Activated CD8-positive, alpha-beta memory T cell treated with anti-CD3 and anti-CD28 coated beads, Interleukin-2, amount 50 U/mL, for 24 hours (primary cell): ENCODE data around the gene KDM6A.
"Not testable (repeated sequence)": the region's sequence is repeated elsewhere in the genome, so short reads cannot be mapped to it uniquely, and the experiment has no call there.

Experiments used
- DNase-seq: peaks from one replicate; pipeline ENCODE4 v3.0.0-alpha.2; 2020; ENCODE audit errors: extremely low read depth

The KDM6A gene

DNA sequence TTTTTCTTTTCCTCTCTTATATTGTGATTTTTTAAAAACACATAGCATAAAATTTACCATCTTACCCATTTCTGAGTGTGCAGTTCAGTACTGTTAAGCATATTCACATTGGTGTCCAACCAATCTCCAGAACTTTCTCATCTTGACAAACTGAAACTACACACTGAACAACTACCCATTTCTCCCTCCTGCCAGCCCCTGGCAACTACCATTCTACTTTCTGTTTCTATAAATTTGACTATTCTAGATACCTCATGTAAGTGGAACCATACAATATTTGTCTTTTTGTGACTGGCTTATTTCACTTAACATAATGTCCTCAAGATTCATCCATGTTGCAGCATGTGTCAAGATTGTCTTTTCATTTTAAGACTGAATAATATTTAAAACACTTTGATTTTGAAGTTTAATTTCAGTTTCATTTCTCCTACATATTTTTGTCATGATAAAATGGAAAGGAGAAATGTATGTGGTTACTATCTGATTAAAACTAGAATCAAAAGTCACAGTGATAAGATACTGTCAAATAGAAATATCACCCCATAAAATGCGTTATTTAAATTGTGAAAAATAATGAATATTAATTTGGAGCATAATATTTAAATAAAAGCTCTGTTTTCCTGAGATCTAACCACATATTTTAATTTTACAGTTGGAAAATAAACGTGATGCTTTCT is 204.9 kb downstream of the KDM6A start:
- no peak for DNase-seq

- DNase-seq = no peak
These were observed 210.3 kb downstream of the KDM6A start for GRCh38 chrX:45083314-45083713.

DNA sequence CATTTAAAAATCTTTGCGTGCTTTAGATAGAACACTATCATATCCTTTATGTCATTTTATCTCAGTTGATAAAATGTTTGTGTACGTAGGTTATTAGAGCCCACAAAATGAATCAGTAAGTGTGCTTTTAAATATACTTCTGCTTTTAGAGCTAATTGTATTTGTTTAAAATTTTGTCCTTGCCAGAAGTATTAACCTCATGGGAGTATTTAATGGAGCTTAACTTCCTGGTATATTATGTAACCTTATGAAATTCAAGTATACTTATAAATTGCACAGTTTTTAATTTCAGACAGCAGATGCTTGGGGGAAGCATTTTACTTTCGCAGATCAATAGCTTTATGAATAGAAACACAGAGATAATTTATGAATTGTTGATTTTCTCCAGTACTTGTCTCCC is 237.5 kb downstream of the KDM6A start:
- no peak for DNase-seq

- DNase-seq = no peak
These were observed 253.2 kb downstream of the KDM6A start for GRCh38 chrX:45126158-45126557.

DNA sequence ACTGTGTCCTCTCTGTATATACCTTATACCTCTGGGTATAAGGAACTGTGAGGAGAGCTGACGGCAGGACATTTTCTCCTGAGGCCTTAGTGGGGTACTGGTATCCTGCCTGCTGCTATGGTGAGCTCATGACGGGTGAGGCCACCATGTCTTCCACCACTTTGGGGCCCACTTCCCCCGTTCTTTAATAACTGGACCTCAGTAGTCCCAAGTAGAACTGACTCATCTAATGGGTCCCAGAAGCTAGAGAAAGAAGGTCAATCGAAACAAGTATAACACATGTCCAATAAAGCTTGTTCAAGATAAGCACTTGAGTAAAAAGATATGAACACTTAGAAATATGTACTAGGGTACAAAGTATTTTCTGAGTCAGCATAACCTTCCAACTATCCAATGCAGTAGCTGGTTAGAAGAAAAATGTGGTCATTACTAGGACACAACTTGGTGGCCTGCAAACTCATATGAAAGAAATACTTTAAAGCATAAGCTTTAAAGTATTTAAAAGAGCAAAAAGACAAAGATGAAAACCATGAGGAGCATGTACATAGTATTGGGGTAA is 256.0 kb downstream of the KDM6A start:
- no peak for DNase-seq

DNA sequence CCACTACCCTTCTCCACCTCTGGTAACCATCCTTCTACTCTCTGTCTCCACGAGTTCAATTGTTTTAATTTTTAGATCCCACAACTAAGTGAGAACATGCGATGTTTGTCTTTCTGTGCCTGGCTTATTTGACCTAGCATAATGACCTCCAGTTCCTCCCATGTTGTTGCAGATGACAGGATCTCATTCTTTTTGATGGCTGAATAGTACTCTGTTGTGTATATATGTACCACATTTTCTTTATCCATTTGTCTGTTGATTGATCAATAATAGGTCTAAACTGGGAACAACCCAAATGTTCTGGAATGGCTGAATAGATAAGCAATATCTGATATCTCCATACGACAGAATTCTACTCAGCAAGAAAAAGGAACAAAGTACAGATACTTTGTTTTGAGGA is 260.5 kb downstream of the KDM6A start:
- DNase-seq = no peak

- DNase-seq = no peak
These were observed 261.3 kb downstream of the KDM6A start for GRCh38 chrX:45134315-45134731.

- DNase-seq = no peak
These were observed 261.8 kb downstream of the KDM6A start for GRCh38 chrX:45134775-45135174.

DNA sequence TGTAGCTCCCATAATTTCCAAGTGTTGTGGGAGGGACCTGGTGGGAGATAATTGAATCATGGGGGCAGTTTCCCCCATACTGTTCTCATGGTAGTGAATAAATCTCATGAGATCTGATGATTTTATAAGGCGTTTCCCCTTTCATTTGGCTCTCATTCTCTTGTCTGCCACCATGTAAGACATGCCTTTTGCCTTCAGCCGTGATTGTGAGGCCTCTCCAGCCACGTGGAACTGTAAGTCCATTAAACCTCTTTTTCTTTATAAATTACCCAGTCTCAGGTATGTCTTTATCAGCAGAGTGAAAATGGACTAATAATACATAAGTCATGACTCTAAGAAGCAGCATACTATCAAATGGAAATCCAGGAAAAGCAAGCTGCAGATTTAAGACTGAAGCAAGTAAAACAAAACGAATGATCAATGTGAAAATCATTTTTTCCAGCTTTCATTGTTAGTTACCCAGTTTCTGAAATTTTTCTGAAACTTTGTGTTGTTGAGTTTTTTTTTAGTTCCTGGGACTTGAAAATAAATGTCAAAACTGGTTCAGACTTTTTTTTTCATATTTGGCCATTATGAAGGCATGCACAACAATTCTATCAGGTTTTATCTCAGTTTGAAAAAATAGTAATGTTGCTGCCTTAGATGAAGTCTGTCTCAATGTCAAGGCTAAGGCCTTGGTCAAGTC is 262.5 kb downstream of the KDM6A start:
- not testable (repeated sequence) for DNase-seq

GRCh38 chrX:45137531-45137930 is 264.5 kb downstream of the KDM6A start:
- no peak for DNase-seq

- DNase-seq = no peak
These were observed 265.5 kb downstream of the KDM6A start for GRCh38 chrX:45138525-45138924.

GRCh38 chrX:45140812-45141211 is 267.8 kb downstream of the KDM6A start:
- no peak for DNase-seq

DNA sequence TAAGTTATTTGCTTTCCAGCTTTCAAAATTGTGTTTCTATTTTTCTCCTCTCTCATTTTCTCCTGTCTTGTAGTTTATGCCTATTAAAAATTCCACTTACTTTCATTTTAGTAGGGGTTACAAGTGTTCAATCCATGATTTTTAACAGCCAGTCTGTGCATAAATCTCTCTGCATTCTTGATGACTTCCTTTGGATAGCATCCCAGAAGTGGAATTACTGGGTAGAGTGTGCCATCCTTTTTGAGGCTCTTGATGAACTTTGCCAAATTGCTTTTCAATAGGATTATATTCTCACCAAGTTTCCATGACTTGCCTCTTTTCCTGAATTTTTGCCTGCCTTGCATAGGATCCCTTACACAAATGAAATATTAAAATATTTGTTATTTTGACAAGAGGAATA is 269.2 kb downstream of the KDM6A start:
- no peak for DNase-seq

- no peak for DNase-seq
These were observed 270.5 kb downstream of the KDM6A start for GRCh38 chrX:45143455-45143854.

DNA sequence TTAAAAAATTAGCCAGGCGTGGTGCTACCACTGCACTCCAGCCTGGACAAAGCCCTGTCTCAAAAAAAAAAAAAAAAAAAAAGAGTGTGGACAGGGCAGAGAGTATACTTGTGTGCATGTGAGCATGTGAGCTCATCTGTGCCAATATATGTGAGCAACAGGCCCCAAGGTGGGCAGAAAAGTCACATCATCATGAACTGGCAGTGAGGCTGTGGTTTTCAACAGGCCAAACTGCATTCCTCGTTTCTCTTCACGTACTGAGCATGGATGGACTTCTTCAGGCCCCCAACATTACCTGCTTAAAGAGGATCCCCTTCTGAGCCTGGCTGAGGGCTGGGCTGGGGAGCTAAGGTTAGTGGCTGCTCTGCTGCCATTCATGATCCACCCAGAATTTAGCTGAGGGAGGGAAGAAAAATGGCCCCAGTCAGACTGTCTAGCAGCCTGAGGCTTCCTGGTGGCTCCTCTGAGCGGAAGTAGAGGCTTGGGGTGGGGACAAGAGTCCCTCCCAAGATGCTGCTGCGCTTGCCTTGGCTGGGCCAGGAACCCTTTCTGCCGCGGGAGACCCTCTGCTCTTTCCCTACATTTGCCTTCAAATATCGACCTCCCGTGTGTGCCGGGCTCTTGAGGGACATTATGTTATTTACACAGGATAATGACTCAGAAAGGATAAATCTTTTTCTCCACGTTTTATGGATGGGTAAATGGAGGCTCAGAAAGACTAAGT is 272.7 kb downstream of the KDM6A start:
- no peak for DNase-seq

GRCh38 chrX:45150821-45151220 is 277.8 kb downstream of the KDM6A start:
- DNase-seq = no peak

DNA sequence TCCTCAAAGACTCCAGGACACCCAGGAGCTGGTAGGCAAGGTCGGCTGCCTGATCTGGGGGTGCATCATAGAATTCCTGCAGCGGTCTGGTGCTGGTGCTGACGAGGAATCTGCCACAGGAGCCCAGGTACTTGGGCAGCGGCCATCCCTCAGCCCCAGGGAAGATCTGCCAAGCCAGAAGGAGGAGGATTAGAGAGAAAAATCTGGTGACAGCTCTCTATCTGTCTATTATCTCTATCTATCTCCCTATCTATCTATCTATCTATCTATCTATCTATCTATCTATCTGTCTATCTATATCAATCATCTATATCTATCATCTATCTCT is 281.0 kb downstream of the KDM6A start:
- no peak for DNase-seq

- no peak for DNase-seq
These were observed 281.5 kb downstream of the KDM6A start for GRCh38 chrX:45154462-45154861.

- DNase-seq = no peak
These were observed 284.7 kb downstream of the KDM6A start for GRCh38 chrX:45157647-45158046.
